SK-N-SH (cell line): Measurements from ENCODE around the gene DPH7.

ENCODE experiments used
- CHD2 ChIP-seq: fragments of 150-350 bp; IDR thresholded peaks from 2 replicates; pipeline ENCODE4 v1.6.1; 2018; ENCODE audit warnings: low read length; ENCODE audit not compliant: partially characterized antibody
- EP300 ChIP-seq, 2 experiments: IDR thresholded peaks; 2 replicates each; pipeline versions ENCODE4 v1.4.0 to v1.6.1; 2012; ENCODE audit warnings: borderline replicate concordance in 1 of 2, low read depth in 1 of 2, low read length in 1 of 2
- EZH2phosphoT487 ChIP-seq: fragments of 200-600 bp; sonication (generic); IDR thresholded peaks from 2 replicates; pipeline ENCODE4 v1.6.1; 2017; ENCODE audit warnings: low read depth, mixed run types, mild to moderate bottlenecking, antibody characterized with exemption, moderate library complexity, borderline replicate concordance
- MXI1 ChIP-seq: IDR thresholded peaks from 2 replicates; pipeline ENCODE4 v1.6.1; 2012; ENCODE audit warnings: mild to moderate bottlenecking, low read depth, low read length, improper control_type of control experiment
- RCOR1 ChIP-seq: fragments of 150-350 bp; IDR thresholded peaks from 2 replicates; pipeline ENCODE4 v1.6.1; 2017; ENCODE audit warnings: antibody characterized with exemption, low read length
- SIN3A ChIP-seq: IDR thresholded peaks from 2 replicates; pipeline ENCODE4 v1.6.1; 2012; ENCODE audit warnings: low read depth, mild to moderate bottlenecking, low read length, moderate library complexity, borderline replicate concordance
- TCF12 ChIP-seq: IDR thresholded peaks from 2 replicates; pipeline ENCODE4 v1.4.0; 2012
- YY1 ChIP-seq: IDR thresholded peaks from 2 replicates; pipeline ENCODE4 v1.4.0; 2012; ENCODE audit warnings: low read depth, mild to moderate bottlenecking
- TF ChIP-seq, protein P1 (sequence below): fragments of 200-600 bp; sonication (generic); IDR thresholded peaks from 2 replicates; pipeline ENCODE4 v1.6.1; 2017; ENCODE audit warnings: antibody characterized with exemption, mild to moderate bottlenecking, moderate library complexity
- TF ChIP-seq, protein P2 (sequence below): fragments of 150-350 bp; IDR thresholded peaks from 2 replicates; pipeline ENCODE4 v1.6.1; 2017; ENCODE audit warnings: antibody characterized with exemption, low read length, low read depth, borderline replicate concordance
- TF ChIP-seq, protein P3 (sequence below): IDR thresholded peaks from 2 replicates; pipeline ENCODE4 v1.4.0; 2012; ENCODE audit warnings: low read depth, borderline replicate concordance
- TF ChIP-seq, protein P4 (sequence below): IDR thresholded peaks from 2 replicates; pipeline ENCODE4 v1.4.0; 2012; ENCODE audit warnings: low read depth
- TF ChIP-seq, protein P5 (sequence below): fragments of 150-350 bp; IDR thresholded peaks from 2 replicates; pipeline ENCODE4 v1.6.1; 2016; ENCODE audit warnings: mild to moderate bottlenecking, low read depth, low read length

DNA sequence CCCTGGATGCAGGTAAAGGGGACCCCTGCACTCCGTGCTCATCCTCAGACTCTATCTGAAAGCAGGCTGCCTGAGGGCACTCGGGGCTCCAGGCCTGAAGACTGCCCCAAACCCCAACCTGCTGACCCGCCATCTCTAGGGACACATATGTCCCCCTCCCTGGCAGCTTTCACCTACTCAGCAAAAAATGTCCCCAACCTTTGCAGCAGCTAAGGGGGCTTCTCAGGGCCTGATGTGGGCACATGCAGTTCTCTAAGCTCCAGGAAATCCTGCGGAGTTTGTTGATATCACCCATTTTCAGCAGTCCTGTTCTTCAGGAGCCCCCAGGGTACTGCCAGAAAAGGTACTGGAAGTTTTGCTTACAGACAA lies 2.2 kb upstream of the DPH7 start:
- TF ChIP-seq, protein P1, sequence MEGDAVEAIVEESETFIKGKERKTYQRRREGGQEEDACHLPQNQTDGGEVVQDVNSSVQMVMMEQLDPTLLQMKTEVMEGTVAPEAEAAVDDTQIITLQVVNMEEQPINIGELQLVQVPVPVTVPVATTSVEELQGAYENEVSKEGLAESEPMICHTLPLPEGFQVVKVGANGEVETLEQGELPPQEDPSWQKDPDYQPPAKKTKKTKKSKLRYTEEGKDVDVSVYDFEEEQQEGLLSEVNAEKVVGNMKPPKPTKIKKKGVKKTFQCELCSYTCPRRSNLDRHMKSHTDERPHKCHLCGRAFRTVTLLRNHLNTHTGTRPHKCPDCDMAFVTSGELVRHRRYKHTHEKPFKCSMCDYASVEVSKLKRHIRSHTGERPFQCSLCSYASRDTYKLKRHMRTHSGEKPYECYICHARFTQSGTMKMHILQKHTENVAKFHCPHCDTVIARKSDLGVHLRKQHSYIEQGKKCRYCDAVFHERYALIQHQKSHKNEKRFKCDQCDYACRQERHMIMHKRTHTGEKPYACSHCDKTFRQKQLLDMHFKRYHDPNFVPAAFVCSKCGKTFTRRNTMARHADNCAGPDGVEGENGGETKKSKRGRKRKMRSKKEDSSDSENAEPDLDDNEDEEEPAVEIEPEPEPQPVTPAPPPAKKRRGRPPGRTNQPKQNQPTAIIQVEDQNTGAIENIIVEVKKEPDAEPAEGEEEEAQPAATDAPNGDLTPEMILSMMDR: no peak
- TF ChIP-seq, protein P2, sequence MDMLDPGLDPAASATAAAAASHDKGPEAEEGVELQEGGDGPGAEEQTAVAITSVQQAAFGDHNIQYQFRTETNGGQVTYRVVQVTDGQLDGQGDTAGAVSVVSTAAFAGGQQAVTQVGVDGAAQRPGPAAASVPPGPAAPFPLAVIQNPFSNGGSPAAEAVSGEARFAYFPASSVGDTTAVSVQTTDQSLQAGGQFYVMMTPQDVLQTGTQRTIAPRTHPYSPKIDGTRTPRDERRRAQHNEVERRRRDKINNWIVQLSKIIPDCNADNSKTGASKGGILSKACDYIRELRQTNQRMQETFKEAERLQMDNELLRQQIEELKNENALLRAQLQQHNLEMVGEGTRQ: no peak
- TF ChIP-seq MXI1 (no peak), TCF12 (no peak), EP300 (IDR thresholded peaks at IDR 0.05; ENCODE audit: borderline replicate concordance in 1 of 2, low read depth in 1 of 2, low read length in 1 of 2) (no peak), YY1 (no peak), EZH2phosphoT487 (no peak), CHD2 (no peak), SIN3A (no peak), RCOR1 (no peak)
- TF ChIP-seq, protein P3, sequence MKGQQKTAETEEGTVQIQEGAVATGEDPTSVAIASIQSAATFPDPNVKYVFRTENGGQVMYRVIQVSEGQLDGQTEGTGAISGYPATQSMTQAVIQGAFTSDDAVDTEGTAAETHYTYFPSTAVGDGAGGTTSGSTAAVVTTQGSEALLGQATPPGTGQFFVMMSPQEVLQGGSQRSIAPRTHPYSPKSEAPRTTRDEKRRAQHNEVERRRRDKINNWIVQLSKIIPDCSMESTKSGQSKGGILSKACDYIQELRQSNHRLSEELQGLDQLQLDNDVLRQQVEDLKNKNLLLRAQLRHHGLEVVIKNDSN: no peak
- TF ChIP-seq, protein P4, sequence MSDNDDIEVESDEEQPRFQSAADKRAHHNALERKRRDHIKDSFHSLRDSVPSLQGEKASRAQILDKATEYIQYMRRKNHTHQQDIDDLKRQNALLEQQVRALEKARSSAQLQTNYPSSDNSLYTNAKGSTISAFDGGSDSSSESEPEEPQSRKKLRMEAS: no peak
- TF ChIP-seq, protein P5, sequence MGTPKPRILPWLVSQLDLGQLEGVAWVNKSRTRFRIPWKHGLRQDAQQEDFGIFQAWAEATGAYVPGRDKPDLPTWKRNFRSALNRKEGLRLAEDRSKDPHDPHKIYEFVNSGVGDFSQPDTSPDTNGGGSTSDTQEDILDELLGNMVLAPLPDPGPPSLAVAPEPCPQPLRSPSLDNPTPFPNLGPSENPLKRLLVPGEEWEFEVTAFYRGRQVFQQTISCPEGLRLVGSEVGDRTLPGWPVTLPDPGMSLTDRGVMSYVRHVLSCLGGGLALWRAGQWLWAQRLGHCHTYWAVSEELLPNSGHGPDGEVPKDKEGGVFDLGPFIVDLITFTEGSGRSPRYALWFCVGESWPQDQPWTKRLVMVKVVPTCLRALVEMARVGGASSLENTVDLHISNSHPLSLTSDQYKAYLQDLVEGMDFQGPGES: no peak
